HG02973 (cell line): ENCODE measurements around the gene ARGLU1.

Source experiments
- ATAC-seq: cut with Tn5 transposase; IDR thresholded peaks from one replicate; pipeline ENCODE4 v1.9.1; 2021; ENCODE audit warnings: moderate library complexity; ENCODE audit not compliant: unreplicated experiment

Gene ARGLU1

DNA sequence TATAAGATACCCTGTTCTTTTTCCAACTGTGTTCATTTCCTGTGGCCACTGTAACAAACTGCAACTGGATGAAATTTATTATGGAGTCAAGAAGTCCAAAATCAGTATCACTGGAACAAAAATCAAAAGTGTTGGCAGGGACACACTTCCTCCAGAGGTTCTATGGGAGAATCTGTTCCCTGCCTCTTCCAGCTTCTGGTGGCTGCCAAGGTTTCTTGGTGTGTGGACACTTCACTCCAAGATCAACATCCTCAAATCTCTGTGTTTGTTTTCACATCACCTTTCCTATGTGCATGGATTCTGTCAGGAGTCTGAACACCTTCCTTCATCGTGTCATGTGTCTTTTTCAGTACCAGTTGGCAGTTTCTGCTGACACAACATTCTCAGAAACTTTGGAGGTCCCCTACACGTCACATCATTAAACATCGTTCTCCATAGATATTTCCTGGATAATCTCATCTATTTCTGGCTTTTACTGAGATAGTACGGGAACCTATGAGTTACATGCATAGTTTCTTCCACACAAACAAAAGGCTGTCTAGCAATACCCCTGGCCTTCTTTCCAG, 17.3 kb downstream of the ARGLU1 start:
- ATAC-seq: no peak

DNA sequence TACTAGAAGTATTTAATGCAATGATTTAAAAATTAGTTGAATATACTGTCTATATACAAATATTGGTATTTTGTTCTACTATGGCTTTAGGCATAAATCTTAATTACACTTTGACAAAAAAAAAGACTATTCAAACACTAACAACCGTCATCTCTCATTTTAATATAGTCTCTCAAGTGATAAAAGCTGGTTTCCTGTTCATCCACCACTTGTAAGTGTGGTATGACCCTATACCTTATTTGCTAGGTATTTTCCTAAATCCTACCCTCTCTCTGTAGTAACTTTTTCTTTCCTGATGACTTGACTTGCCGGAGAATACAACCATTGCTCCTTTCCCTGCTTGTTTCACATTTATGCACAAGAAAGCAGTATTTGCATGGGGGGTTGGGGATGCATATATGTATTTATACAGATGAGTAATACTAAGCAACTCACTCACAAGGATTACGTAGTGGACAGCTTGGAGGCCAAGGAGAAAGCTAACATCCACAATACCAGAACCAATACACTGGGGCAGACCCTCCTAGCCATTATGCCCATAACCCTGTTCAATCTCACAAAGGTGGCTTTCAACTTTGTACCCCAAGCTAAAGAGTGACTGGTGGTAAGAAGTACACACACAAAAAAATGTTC, 19.8 kb downstream of the ARGLU1 start:
- no peak for ATAC-seq

DNA sequence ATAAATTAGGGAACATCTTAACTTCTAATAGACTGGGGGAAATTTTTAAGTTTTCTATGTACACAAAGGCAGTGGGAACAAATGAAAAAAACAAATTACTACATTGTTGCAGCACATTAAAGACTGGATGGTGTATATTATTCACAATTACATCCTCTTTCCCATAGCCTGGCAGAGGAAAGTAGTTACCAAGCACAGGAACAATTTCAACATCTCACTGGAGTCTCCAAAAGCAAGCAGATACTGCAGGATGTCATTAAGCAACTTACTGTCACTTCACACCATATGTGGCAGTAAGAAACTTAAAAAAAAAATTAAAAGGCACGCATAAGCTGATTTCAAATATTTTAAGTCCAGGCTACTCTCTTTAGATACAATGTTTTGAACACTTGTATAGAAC, 26.1 kb downstream of the ARGLU1 start:
- no peak for ATAC-seq

DNA sequence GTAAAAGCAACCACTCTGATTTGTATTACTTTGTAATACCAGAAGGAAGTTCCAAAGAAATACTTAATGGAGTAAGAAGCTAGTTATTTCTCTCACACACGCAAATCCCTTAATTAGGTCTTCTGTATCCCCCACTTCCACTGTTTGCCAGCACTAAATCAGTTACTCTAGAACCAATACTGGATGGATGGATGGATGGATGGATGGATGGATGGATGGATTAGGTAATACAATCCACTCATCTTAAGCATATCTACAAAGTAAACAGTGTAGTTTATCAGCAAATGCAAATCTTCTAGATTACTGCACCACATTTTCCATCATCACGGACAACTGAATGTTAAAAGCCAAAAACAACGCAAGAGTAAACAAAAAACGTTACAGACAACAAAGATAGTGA, 27.3 kb downstream of the ARGLU1 start:
- ATAC-seq: no peak

DNA sequence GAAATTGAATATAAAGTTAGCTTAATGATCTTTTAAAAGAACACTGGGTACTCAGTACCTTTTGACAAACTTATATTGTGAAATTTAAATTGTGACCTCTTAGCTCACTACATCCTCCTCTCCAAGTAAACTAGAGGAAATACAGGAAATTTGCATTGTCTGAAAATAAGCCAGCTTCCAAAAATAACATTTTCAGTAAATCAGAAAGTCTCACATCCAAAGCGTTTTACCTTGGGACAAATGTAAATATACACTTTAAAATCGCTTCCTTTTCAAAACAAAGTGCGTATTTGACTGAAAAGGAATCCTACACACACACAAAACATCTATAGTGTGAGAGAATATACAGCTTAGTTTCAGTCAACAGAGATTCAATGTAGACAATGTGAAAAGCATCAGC, 30.4 kb downstream of the ARGLU1 start:
- ATAC-seq: no peak

DNA sequence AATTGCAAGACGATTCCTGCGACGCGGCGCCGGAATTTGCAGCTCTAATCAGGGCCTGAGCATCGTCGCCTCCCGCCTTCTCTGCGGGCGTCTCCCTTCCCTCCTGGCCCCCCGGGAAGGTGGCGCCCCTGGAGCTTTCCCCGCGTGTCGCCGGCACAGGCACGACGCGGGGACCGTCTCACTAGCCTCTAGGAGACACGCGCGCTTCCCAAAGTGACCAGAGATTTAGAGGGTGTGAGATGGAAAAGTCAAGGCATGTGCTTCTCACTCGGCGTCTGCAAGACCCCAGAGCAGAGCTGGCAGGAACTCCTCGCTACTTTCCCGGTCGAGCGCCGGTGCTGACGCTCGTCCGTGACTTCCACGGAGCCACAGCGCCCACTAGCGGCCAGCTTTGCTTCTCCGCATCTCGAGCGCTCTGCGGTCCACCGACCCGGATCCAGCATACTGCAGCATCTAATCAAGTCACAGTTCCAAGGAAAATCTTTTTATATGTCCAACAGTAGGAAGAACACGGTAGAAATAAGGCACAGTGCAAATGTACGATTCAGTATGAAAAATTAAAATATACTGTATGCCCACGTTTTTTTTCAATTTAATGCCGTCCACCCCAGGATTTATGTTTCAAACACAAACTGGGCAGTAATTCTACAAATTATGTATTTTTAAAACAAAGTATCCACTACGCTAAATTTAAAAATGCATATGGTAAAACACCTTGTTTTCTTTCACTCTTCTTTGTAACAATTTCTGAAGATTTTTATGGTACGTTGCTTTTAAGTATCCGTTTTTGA, 31.5 kb downstream of the ARGLU1 start:
- peak; percentile 35 for ATAC-seq

DNA sequence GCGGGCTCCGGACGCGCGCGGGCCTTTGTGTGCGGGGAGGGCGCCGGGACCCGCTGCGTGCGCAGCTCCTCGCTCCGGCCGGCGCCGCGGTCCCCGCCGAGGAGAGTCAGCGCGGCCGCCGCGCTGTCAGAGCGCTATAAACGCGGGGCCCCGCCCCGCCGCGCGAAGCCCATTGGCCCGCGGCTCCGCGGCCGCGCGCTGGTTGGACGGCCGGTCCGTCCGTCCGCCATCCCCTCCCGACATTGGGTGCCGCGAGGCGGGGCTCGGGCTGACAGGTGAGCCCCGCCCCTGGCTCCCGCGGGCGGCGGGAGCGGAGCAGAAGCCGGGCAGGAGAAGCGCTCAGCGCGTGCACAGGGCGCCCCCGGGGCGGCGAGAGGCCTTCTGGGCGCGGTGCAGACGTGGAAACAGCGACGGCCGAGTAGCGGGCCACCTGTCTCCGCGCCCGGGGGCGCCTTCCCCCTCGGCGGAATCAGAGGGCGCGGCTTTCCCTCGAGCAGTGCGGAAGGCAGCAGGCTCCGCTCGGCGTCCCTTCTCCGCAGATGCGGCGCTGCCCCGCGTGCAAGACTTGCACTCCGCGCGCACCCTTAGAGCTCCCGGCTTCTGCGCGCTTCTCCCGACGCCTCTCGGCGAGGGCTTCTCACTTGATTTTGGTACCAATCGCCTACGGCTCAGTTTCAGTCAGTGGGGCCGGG, 32.2 kb downstream of the ARGLU1 start, which contains the start of gene EFNB2:
EFNB2 (minus strand) TSS at position 111 of the 692 bp plus-strand sequence. CDS start 698 bp downstream, outside the sequence.
- peak; percentile 96 for ATAC-seq

DNA sequence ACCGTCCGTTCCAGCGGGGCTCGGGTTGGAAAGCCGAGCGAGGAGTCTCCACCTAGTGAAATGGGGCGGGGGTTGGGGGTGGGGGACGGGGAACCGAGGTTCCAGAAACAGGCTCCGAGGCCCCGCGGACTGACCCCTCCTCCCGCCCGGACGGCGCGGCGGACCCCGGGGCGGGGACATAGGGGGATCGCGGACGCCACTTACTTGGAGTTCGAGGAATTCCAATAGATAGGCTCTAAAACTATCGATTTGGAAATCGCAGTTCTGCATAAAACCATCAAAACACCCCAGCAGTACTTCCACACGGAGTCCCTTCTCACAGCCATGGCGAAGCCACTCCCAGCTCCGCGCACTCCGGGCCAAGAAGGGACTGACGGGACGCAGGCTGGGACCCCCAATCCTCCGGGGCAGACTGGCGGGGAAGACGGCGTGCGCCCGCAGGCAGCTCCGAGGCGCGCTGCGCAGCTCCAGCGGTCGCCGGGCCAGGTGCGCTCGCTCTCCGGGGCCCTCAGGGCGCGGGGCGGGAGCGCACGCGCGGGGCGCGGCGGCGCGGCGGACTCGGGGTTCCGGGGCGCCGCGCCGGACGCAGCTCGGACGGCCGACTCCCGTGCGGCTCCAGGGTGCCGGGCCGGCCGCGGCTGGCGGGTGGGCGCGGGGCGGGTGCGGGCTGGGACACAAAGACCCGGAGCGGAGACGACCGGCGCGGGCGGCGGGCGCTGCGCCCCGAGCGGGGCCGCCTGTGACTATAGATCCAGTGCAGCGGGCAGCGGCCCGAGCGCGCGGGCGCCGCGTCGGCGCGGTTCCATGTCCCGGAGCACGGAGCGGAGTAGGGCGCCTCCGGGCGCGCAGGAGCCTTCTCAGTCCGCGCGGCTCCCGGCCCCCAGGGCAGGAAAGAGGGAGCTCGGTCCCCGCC, 33.0 kb downstream of the ARGLU1 start:
- ATAC-seq: peak; percentile 21

DNA sequence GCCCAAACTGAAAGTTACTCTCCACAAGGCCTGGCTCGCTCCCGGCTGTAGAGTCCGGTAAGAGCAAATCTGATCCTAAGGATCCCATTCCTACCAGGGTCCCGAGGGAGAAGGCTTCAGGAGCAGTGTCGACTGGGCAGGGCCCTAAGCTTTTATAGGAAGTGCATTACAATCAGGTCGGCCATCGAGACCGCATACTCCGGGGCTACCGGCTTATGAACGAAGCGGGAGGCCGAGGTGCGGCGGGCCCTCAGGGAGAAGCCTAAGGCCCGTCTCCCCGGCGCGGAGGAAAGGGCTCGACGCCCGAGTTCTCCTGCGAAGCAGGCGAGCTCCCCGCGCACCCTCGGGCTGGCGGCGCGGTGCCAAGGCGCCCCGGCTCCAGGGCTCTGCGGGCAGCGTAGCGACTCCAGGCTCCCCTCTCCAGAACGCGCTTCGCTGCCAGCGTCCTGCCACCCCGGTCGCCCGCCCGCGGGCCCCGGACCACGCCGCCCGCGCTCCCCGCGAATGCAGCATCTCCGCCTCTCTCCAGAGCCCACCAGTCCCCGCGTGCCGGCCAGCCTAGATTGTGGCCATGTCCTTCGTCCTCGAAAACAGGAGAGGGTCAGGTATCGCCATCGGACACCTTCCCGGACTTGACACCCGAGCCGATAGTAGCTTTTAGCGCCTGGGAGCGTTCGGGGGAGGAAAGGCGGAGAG, 33.8 kb downstream of the ARGLU1 start:
- ATAC-seq: no peak

DNA sequence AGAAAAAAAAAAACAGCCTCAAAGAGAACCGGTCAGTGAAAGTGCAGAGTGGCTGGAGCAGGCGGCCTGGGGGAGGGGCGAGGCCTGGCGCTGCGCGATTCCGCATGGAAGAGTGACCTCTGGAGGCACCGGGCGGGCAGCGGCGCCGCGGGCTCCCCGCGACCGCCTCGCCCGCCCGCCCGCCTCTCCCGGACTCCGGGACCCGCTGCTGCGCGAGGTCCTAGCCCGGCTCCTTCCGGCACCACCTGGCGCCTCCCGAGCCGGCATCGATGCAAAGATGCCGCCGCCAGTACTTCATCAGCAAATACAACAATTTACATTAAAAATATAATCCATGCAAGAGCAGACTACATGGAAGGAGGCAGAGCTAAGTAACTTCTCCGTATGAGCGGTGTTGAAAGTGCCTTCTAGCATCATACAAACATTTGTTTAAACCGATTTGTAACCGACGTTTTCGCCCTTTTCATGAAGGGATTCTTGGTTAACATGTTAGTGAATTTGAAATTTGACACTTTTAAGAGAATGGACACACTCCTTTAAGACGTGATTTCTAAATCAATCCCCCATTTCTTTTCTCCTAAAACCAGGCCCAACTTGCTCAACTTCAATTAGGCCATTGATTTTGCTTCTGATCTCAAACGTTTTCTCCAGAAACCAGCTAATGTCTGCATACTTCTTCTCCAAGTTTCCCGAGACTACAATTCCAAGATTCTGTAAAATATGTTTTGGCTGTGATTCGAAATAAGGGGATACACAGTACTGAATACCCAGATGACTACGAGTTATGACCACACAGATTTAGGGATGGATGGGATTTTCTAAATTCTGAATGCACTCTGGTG, 34.6 kb downstream of the ARGLU1 start:
- no peak for ATAC-seq

DNA sequence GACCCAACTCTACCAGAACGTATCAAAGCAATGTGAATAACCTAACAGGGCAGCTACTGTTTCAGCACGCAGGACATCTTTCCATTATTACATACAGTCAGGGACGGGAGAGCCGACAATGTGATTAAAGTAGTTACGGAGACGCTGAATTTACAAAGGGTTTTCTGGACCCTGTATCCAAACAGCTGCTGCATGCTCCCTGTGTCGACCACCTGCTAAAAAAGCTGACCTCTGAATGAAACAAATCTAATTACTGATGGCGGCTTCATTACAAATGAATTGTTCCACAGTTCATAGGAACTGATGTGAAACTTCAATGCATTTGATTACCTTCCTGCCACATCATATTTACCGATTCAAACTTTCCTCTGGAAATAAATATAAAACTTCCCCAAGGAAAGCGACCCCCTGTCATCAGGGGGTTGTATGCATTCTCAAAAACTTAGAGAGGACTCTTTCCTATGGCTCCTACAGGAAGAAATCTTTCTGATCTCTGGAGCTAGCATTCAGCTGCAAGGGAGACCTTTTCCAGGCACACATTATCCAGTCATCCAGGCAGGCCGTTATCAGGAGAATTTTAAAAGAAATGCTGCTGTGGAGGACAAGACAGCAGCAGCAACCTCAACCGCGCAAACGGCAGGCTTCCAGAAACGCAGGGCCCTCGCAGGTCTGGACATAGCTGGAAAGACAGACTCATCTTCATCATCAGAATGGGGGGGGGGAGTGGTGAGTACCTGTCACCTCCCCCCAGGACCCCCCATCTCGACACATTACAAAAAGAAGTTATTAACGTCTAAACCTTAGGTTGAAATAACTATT, 35.6 kb downstream of the ARGLU1 start:
- no peak for ATAC-seq

DNA sequence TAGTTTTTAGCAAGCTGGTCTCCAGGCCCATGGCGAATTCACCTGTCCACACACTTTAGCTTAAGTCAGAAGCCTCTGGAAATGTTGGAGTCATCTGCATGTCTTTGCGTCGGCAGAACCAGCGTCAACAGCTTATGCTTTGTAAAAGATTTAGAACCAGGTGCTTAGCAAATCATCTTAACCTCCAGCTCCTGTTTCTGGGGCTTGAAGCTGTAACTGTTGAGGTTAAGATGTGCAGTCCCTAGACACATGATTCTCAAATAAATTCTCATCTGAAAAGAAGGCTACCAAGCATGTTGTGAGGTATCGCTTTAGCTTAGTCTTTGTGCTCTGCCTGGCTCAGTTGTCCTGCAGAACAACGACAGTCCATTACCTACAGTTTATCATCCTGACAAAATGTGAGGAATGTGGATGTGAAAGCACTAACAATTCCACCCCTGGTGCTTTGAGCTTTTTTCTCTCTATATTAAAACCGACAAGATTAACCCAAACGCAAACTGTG, 36.9 kb downstream of the ARGLU1 start:
- ATAC-seq: no peak

DNA sequence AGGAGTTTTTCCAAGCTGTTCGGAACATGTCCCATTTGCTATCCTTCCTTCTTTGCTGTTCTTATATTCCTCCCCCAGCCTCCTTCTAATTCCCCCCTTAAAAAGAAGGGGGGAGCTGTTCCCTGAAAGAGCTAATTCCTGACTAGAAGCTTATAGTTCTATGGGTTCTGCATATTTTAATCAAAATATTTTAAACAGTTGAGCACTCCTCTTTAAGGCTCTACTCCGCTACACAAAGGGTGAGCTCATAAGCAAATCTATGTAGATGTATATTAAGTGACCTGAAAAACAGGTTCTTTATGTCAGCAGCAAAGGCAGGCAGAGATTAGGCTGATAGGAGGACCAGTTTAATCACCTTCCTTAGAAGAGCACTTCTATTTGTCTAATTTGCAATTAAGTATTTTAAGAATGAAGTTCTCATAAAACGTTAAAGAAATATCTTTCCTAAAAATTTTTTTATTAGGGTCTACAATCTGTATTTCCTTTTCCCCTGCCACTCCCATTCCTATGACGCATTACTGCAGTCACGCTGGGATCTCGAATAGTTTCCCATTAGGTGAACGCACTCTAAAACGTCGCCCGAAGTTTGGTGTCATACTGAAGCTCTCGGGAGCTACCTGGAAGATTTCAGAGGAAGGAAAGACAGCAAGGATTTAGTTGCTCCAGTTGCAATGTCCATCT, 37.6 kb downstream of the ARGLU1 start:
- no peak for ATAC-seq

DNA sequence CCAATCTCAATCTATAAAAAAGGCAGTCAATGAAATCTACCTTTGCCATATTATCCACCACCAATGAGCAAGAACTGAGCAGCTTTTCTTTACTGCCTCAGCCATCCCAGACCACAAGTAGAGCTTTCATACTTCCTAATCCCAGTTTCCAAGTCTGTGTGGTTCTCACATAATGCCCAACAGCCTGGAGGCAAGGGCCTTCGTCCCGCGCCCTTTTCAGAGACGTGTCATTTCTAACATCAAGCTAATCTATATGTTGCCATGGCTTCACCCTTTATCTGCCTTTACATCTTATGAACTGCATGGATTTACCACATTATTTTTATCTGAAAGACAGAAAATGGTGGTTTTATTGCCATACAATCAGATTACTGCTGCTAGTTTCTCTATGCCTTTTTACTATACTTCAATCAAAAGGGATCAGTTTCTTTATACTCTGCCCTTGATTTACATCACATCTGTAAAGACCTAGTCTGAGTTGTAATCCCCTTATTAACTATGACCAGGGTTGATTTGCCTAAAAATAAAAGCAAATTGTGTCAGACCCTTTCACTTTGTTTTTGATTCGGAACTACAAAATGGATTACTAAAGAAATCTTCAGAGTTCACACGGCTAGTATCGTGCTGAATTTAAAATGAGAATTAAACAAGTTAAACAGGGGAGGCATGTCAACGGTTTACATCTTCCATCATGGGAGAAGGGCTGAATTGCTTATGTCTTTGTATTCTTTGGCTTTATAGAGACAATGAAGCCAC, 38.3 kb downstream of the ARGLU1 start:
- ATAC-seq: no peak

DNA sequence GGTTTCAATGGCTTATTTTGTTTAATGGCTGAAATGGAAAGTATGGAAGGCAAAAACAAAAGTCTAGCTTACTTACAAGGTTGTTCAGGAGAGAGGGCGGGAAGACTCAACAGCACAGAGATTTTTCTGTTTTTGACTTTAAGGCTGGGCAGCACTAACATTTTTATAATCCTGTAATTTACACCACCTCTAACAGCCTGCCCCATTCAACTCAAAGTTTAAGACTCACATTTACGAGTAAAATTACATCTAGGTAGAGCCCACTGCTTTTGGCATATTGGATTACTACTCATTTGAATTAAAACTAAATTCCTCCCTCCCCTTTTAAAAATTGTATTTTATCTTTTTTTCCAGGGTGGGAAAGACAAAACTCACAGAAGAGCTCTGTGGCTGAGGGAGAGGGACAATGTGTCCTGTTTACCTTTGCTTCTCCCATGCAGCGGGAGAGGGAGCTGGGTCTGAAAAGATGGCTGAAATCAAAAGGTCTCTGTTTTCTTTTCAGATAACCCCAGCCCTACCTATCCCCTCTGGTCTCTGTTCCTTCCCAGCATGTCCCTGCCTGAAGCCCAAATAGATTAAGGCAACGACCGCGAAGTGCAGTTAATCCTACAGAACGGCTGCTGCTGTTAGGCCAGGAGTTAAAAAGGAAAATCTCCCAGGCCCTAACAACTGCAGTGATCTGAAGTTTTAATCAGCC, 39.1 kb downstream of the ARGLU1 start:
- ATAC-seq: no peak

DNA sequence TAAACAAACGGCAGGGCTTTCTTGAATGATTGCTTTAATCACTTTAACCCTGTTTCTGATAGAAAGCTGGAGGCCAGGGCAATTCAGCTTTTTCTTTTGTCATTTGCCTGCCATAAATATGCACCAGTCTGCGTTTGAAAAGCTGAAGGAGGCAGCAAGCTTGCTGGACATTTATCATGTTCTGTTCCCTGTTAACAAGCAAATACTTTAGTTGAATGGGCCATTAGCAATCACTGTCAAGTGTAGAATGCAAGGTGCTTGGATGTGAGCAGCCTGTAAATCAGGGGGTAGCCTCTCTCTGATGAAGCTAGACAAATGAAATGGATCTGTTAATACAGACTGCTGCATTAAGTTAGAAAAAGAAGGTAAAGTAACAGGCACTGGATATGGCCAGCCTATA, 40.1 kb downstream of the ARGLU1 start:
- ATAC-seq: no peak
